Activated T-cell treated with anti-CD3 and anti-CD28 coated beads for 48 hours (primary cell): ENCODE results near the gene EIF3L.

ENCODE experiments used
- DNase-seq: peaks from one replicate; pipeline ENCODE4 v3.0.0-alpha.2; 2020; ENCODE audit warnings: low read depth

The EIF3L gene

DNA sequence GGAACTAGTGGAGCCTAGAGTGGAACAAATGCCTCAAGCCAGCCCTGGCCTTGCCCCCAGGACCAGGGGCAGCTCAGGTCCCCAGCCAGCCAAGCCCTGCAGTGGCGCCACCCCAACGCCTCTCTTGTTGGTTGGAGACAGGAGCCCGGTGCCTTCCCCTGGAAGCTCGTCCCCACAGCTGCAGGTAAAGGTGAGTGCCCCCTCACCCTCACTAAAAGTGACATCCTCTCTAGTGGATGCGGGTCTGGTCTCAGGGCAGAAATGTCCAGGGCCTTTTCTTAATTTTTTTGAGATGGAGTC is 78.4 kb downstream of the EIF3L start:
- DNase-seq, result no peak

DNA sequence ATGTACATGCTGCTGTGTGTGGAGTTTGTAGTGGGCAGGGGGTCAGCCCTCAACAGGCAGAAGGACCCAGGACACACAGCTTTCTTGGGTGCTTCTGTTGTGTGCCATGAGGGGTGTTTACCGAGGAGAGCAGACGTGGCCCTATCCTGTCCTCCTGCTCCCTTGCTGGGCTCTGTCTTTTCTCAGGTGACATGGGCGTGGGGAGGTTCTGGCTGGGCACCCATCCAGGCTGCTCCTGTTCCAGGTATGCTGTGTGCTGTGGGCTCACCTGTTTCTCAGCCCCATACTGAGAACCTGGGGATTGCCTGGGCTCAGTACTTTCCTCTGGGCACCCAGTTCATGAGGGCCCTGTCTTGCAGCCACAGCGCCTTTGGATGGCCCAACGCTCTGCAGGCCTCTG is 80.2 kb downstream of the EIF3L start:
- no peak for DNase-seq

- no peak for DNase-seq
Observed at GRCh38 chr22:37930270-37930951, 81.2 kb downstream of the EIF3L start.

DNA sequence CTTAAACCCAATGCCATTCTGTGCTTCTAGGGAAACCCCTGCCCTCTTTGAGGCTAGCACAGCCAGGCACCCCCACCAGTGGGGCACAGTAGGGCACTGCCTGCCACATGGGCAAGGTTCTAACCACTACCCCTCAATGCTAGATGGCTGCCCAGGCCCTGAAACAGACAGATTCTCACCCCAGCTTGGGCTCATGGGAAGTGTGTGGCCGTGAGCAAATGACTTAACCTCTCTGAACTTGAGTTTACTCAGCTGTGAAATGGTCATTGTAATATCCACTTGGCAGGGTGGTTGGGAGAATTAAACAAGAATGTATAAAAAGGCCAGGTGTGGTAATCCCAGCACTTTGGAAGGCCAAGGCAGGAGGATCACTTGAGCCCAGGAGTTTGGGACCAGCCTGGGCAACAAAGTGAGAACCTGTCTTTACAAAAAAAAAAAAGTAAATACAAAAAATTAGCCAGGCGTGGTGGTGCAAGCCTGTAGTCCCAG is 81.8 kb downstream of the EIF3L start:
- DNase-seq, result no peak

DNA sequence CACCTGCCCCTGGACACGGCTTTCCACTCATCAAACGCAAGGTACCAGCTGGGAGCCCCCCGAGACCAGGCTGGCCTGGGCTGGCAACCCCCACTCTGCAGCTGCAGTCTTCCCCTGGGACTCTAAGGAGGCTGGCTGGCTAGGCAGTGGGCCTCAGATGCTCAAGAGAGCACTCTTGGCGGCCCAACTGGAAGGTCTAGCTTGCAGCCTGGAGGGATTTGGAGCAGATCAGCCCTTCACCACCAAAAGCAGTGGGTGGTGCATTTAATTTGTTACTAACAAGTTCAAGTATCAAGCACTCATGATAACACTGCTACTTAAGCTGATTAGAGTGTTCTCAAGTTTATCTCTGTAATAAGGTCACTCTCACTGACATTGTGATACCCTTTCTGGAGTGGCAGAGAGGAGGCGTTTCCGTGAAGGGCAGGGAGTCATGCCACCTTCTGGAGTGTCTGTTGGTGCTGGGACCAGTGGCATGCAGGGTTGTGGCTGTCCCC is 82.7 kb downstream of the EIF3L start:
- no peak for DNase-seq

GRCh38 chr22:37932401-37932800 is 83.2 kb downstream of the EIF3L start:
- DNase-seq, result no peak

- no peak for DNase-seq
Observed at GRCh38 chr22:37932821-37933578, 83.8 kb downstream of the EIF3L start.

GRCh38 chr22:37933711-37934376 is 84.6 kb downstream of the EIF3L start:
- DNase-seq, result peak; percentile 89
